Right atrium auricular region (tissue), 2 donors: ENCODE measurements around the gene STAB2. TPM values are rescaled to one million over a fixed set of nuclear protein-coding genes. Genes with fewer than 3 reads are reported as not detected.

Source experiments
- DNase-seq: peaks from one replicate; pipeline ENCODE4 v3.0.0-alpha.2; 2019; ENCODE audit warnings: low spot score
- H3K27ac ChIP-seq, 2 donors: fragments of 200-600 bp; sonication (generic); 1 replicate in 1 of 2; 2 replicates in 1 of 2; pipeline ENCODE4 v1.5.1; 2016 to 2019
- H3K27me3 ChIP-seq, 2 donors: fragments of 200-600 bp; sonication (generic); one replicate each; pipeline versions ENCODE4 v1.5.1 to v1.6.0; 2017 to 2019
- H3K36me3 ChIP-seq: fragments of 200-600 bp; sonication (generic); one replicate; pipeline ENCODE4 v1.5.1; 2016
- H3K4me1 ChIP-seq, 2 donors: fragments of 200-600 bp; sonication (generic); one replicate each; pipeline versions ENCODE4 v1.5.1 to v1.6.0; 2017 to 2019
- H3K4me3 ChIP-seq, 2 donors: fragments of 200-600 bp; sonication (generic); 1 replicate in 1 of 2; 2 replicates in 1 of 2; pipeline ENCODE4 v1.5.1; 2017 to 2019; ENCODE audit warnings: mild to moderate bottlenecking in 1 of 2, moderate library complexity in 1 of 2
- H3K9me3 ChIP-seq, 2 donors: fragments of 200-600 bp; sonication (generic); one replicate each; pipeline ENCODE4 v1.5.1; 2019
- total RNA-seq, 2 donors: library from RNA; depleted of rRNA; stranded (reverse); fragments of >200 nt; gene quantifications; one replicate each; pipeline ENCODE4 v1.1.0, GENCODE V29; 2016
- TF ChIP-seq, protein P1 (sequence below), 2 donors: fragments of 200-600 bp; sonication (generic); IDR thresholded peaks; one replicate each; pipeline ENCODE4 v1.5.1; 2019; ENCODE audit warnings: antibody characterized with exemption in 2 of 2

STAB2 gene
- total RNA-seq, 2 donors from 2014 or later = 0.11 TPM; not detected in 1

DNA sequence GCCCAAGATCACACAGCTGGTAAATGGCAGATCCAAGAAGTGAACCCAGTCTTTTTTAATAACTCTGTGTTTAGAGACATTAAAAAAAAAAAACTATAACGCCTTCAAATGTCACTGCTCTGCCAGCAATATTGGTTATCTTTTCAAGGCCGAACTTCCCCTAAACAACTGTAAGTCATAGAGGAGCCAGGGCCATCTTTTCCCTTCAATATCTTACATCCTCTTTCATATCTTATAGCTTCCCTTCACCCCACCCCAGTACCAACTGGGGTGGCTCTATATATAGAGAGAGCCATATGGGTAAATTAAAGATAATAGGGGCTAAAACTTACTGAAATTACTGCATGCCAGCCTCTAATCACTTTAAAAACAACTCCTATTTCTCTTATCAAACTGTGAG, 100.2 kb downstream of the STAB2 start:
- DNase-seq = no peak
- TF ChIP-seq, protein P1, sequence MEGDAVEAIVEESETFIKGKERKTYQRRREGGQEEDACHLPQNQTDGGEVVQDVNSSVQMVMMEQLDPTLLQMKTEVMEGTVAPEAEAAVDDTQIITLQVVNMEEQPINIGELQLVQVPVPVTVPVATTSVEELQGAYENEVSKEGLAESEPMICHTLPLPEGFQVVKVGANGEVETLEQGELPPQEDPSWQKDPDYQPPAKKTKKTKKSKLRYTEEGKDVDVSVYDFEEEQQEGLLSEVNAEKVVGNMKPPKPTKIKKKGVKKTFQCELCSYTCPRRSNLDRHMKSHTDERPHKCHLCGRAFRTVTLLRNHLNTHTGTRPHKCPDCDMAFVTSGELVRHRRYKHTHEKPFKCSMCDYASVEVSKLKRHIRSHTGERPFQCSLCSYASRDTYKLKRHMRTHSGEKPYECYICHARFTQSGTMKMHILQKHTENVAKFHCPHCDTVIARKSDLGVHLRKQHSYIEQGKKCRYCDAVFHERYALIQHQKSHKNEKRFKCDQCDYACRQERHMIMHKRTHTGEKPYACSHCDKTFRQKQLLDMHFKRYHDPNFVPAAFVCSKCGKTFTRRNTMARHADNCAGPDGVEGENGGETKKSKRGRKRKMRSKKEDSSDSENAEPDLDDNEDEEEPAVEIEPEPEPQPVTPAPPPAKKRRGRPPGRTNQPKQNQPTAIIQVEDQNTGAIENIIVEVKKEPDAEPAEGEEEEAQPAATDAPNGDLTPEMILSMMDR (IDR thresholded peaks at IDR 0.05) = no peak
- no peaks in the 10 kb centered on the region for H3K27me3 ChIP-seq
- H3K36me3 ChIP-seq = no peaks in the 10 kb centered on the region
- no peaks in the 10 kb centered on the region for H3K4me1 ChIP-seq
- H3K27ac ChIP-seq = no peak overlapping the region
- no peaks in the 10 kb centered on the region for H3K9me3 ChIP-seq
- no peak overlapping the region for H3K4me3 ChIP-seq

DNA sequence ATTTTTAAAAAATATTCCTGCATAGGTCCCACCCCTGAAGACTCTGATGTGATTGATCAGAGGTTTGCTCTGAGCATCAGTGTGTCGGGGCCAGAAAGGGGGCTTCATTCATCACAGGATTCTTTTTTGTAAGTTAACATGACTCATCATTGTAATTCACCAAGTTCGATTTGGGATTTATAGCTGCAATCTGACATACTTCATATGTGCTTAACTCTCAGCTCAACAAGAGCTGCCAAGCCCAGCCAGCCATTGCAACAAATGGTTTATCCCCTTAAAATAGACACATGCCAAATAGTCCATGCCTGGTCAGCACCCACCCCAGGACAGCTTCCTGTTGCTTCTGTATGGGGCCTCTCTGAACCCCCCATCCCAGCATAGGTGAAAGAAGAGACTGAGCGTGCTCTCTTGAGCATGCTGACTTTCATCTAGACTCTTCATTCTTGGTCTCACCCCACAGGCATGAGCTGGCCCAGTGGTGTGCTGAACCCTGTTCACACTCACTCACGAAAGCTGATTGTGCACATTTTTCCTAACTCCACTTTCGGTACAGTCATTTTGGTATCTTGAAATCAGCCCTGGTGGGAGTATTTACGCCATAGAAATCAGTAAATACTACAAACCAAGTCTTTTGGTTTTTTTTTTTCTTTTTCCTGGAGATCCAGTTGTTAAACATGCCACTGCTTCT, 101.4 kb downstream of the STAB2 start:
- Histone ChIP-seq H3K36me3 (no peaks in the 10 kb centered on the region), H3K27ac (no peak overlapping the region), H3K9me3 (no peaks in the 10 kb centered on the region), H3K4me3 (no peak overlapping the region), H3K4me1 (no peaks in the 10 kb centered on the region), H3K27me3 (no peaks in the 10 kb centered on the region)
- DNase-seq = no peak
- TF ChIP-seq, protein P1 (IDR thresholded peaks at IDR 0.05) = no peak

DNA sequence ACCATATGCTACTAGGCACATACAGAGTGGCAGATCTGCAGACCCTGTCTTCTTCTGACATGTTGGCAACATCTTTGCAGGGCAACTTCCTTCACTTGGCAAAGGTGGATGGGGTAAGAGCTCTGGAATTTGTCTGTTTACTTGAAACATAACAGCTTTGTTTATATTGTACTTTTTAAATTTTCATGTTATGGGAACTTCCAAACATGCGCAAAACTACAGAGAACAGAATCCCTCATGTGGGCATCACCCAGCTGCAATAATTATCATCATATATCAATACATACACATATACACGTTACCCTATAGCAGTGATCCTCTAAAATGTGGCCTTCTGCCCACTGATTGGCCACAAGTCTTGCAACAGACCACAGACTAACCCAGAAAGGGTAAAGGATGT, 103.4 kb downstream of the STAB2 start:
- TF ChIP-seq, protein P1 (IDR thresholded peaks at IDR 0.05) = no peak
- H3K4me3 ChIP-seq = no peak overlapping the region
- H3K36me3 ChIP-seq = no peaks in the 10 kb centered on the region
- peaks cover 0 to 4% of the 10 kb centered on the region in 2 donors for H3K4me1 ChIP-seq
- H3K27ac ChIP-seq = no peak overlapping the region
- no peaks in the 10 kb centered on the region for H3K27me3 ChIP-seq
- no peaks in the 10 kb centered on the region for H3K9me3 ChIP-seq
- no peak for DNase-seq

DNA sequence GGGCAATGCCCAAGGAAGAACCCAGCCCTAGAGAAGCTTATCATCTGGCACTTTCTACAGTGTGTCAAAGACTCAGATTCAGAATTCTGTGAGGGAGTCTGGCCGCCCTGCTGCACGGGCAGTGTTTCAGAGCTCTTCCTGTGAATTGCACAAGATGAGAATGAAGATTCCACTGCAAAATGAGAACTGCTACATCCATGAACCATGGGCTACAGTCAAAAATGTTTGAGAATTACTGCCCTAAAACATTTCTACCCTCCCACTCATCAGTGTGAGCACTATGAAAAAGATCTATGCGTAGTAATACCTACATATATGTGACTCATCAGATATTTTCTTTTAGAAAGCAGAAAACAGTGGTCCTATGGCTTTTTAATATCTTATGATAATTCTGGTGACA, 104.0 kb downstream of the STAB2 start:
- no peak for DNase-seq
- H3K9me3 ChIP-seq = no peaks in the 10 kb centered on the region
- H3K27me3 ChIP-seq = no peaks in the 10 kb centered on the region
- H3K27ac ChIP-seq = no peak overlapping the region
- TF ChIP-seq, protein P1 (IDR thresholded peaks at IDR 0.05) = no peak
- peaks cover 0 to 4% of the 10 kb centered on the region in 2 donors for H3K4me1 ChIP-seq
- H3K36me3 ChIP-seq = no peaks in the 10 kb centered on the region
- no peak overlapping the region for H3K4me3 ChIP-seq

- Histone ChIP-seq H3K36me3 (no peaks in the 10 kb centered on the region), H3K27me3 (no peaks in the 10 kb centered on the region), H3K9me3 (no peaks in the 10 kb centered on the region), H3K4me1 (peaks cover 0 to 14% of the 10 kb centered on the region in 2 donors), H3K4me3 (no peak overlapping the region), H3K27ac (no peak overlapping the region)
- TF ChIP-seq, protein P1 (IDR thresholded peaks at IDR 0.05) = no peak
- DNase-seq = no peak
Measured at GRCh38 chr12:103696101-103696500, 109.0 kb downstream of the STAB2 start.
